H1 (cell line): ENCODE data around the gene SEH1L. TPM values are rescaled to one million over a fixed set of nuclear protein-coding genes. Genes with fewer than 3 reads are reported as not detected.

Experiments used
- CTCF ChIA-PET: fragments of 300-600 bp; sonication (Branson Sonifier 250); formaldehyde crosslinking; loops from one replicate; lab custom pipeline; 2021; ENCODE audit not compliant: partially characterized antibody; lab: Charles Lee
- POLR2A ChIA-PET: fragments of 300-600 bp; sonication (Branson Sonifier 250); formaldehyde crosslinking; loops from one replicate; lab custom pipeline; 2021; ENCODE audit warnings: inconsistent platforms; ENCODE audit not compliant: partially characterized antibody; lab: Charles Lee
- DNase-seq, 2 experiments: peaks; one replicate each; pipeline versions ENCODE4 v3.0.0 to v3.0.0-alpha.2; 2010 to 2022; ENCODE audit warnings: low spot score in 2 of 2, low read depth in 1 of 2, mixed read lengths in 1 of 2
- FAIRE-seq: peaks from 2 replicates; lab custom pipeline; 2011; peaks lifted over from hg19 to GRCh38; lab: Jason Lieb, UNC
- H2AFZ ChIP-seq: 2 replicates; pipeline ENCODE4 v1.8.1; 2012; ENCODE audit warnings: low read length, inconsistent platforms
- H2AK5ac ChIP-seq: 2 replicates; pipeline ENCODE4 v1.6.1; 2013; ENCODE audit warnings: low read depth, low read length
- H2BK120ac ChIP-seq: replicated peaks from 2 replicates; pipeline ENCODE3; 2013; ENCODE audit warnings: low read depth, low read length, inconsistent platforms
- H2BK12ac ChIP-seq: 2 replicates; pipeline ENCODE4 v1.6.1; 2013; ENCODE audit warnings: low read depth, low read length
- H2BK15ac ChIP-seq: 2 replicates; pipeline ENCODE4 v1.6.1; 2013; ENCODE audit warnings: low read length
- H2BK20ac ChIP-seq: 2 replicates; pipeline ENCODE4 v1.6.1; 2013; ENCODE audit warnings: low read length
- H2BK5ac ChIP-seq: 2 replicates; pipeline ENCODE4 v1.6.1; 2013; ENCODE audit warnings: low read depth, low read length
- H3K14ac ChIP-seq: 2 replicates; pipeline ENCODE4 v1.6.1; 2013; ENCODE audit warnings: inconsistent platforms; ENCODE audit not compliant: insufficient read length
- H3K18ac ChIP-seq: 2 replicates; pipeline ENCODE4 v1.6.1; 2013; ENCODE audit warnings: low read length; ENCODE audit errors: extremely low read depth
- H3K23ac ChIP-seq: 2 replicates; pipeline ENCODE4 v1.6.1; 2013; ENCODE audit warnings: inconsistent platforms; ENCODE audit not compliant: insufficient read length
- H3K23me2 ChIP-seq: 2 replicates; pipeline ENCODE4 v1.6.1; 2013; ENCODE audit warnings: low read depth, low read length
- H3K27ac ChIP-seq: 2 replicates; pipeline ENCODE4 v1.6.1; 2011; ENCODE audit warnings: low read depth, low read length, inconsistent platforms
- H3K27me3 ChIP-seq, 4 experiments: replicated peaks in 1 of 4; 1 replicate in 1 of 4; 2 replicates in 3 of 4; pipeline versions ENCODE4 v1.6.1 to v1.8.1; 2011 to 2013; ENCODE audit warnings: low read length in 3 of 4, mild to moderate bottlenecking in 3 of 4, inconsistent platforms in 2 of 4, mixed read lengths in 2 of 4, moderate library complexity in 1 of 4; ENCODE audit not compliant: control insufficient read depth in 3 of 4, insufficient read depth in 3 of 4; ENCODE audit errors: extremely low read depth in 1 of 4
- H3K36me3 ChIP-seq, 4 experiments: 2 replicates each; pipeline versions ENCODE4 v1.6.1 to v1.8.1; 2011 to 2013; ENCODE audit warnings: mild to moderate bottlenecking in 4 of 4, low read length in 3 of 4, moderate library complexity in 2 of 4, control low read depth in 1 of 4, inconsistent platforms in 1 of 4; ENCODE audit not compliant: insufficient read depth in 4 of 4, control insufficient read depth in 2 of 4
- H3K4ac ChIP-seq: replicated peaks from 2 replicates; pipeline ENCODE3; 2013; ENCODE audit warnings: low read length, low read depth, mixed read lengths, inconsistent platforms; ENCODE audit not compliant: insufficient read length
- H3K4me1 ChIP-seq, 4 experiments: replicated peaks in 1 of 4; 1 replicate in 1 of 4; 2 replicates in 3 of 4; pipeline versions ENCODE4 v1.6.1 to v1.8.1; 2011 to 2013; ENCODE audit warnings: low read length in 3 of 4, inconsistent platforms in 2 of 4, mixed read lengths in 1 of 4; ENCODE audit not compliant: insufficient read depth in 4 of 4, control insufficient read depth in 3 of 4
- H3K4me2 ChIP-seq, 2 experiments: 2 replicates each; pipeline versions ENCODE4 v1.6.1 to v1.8.1; 2011 to 2013; ENCODE audit warnings: low read depth in 2 of 2, low read length in 2 of 2, control low read depth in 1 of 2, inconsistent platforms in 1 of 2, mild to moderate bottlenecking in 1 of 2; ENCODE audit not compliant: insufficient read depth in 1 of 2
- H3K4me3 ChIP-seq, 4 experiments: fragments of 200-600, 300-600 bp in 1 of 4; sonication (generic), shearing (Covaris generic), sonication (Bioruptor Twin) in 1 of 4; 2 replicates each; pipeline versions ENCODE4 v1.5.1 to v1.8.1; 2011 to 2016; ENCODE audit warnings: low read length in 4 of 4, low read depth in 3 of 4, control low read depth in 2 of 4, inconsistent platforms in 2 of 4, mild to moderate bottlenecking in 2 of 4, mixed read lengths in 1 of 4, moderate library complexity in 1 of 4; ENCODE audit not compliant: insufficient read depth in 2 of 4; ENCODE audit errors: extremely low read depth in 1 of 4
- H3K56ac ChIP-seq: replicated peaks from 2 replicates; pipeline ENCODE3; 2013; ENCODE audit warnings: low read depth, mild to moderate bottlenecking, mixed read lengths, low read length, inconsistent platforms; ENCODE audit not compliant: insufficient read length
- H3K79me1 ChIP-seq: 2 replicates; pipeline ENCODE4 v1.6.1; 2013; ENCODE audit warnings: low read depth, low read length, control low read depth
- H3K79me2 ChIP-seq, 2 experiments: 2 replicates each; pipeline versions ENCODE4 v1.6.1 to v1.8.1; 2012 to 2013; ENCODE audit warnings: low read length in 2 of 2, mild to moderate bottlenecking in 2 of 2, inconsistent platforms in 1 of 2; ENCODE audit not compliant: insufficient read depth in 2 of 2, control insufficient read depth in 1 of 2
- H3K9ac ChIP-seq, 4 experiments: replicated peaks in 1 of 4; 1 replicate in 1 of 4; 2 replicates in 3 of 4; pipeline versions ENCODE4 v1.6.1 to v1.8.1; 2011 to 2013; ENCODE audit warnings: low read depth in 3 of 4, low read length in 3 of 4, control low read depth in 2 of 4, mild to moderate bottlenecking in 2 of 4, moderate library complexity in 2 of 4, inconsistent platforms in 1 of 4; ENCODE audit errors: extremely low read depth in 1 of 4
- H3K9me3 ChIP-seq, 2 experiments: 2 replicates each; pipeline versions ENCODE4 v1.6.1 to v1.8.1; 2012 to 2013; ENCODE audit warnings: mild to moderate bottlenecking in 2 of 2, moderate library complexity in 2 of 2, control low read depth in 1 of 2, inconsistent platforms in 1 of 2, low read depth in 1 of 2, low read length in 1 of 2, mixed read lengths in 1 of 2; ENCODE audit not compliant: insufficient read depth in 2 of 2
- H4K20me1 ChIP-seq, 2 experiments: replicated peaks in 1 of 2; 2 replicates each; pipeline versions ENCODE3 to v1.8.1; 2011 to 2013; ENCODE audit warnings: inconsistent platforms in 2 of 2, low read length in 2 of 2, mild to moderate bottlenecking in 1 of 2; ENCODE audit not compliant: insufficient read depth in 2 of 2, control insufficient read depth in 1 of 2
- H4K5ac ChIP-seq: 2 replicates; pipeline ENCODE4 v1.6.1; 2013; ENCODE audit warnings: low read length, low read depth, mixed read lengths, inconsistent platforms; ENCODE audit not compliant: insufficient read length
- H4K8ac ChIP-seq: 2 replicates; pipeline ENCODE4 v1.8.0; 2013; ENCODE audit warnings: mild to moderate bottlenecking, moderate library complexity, low read length, inconsistent platforms; ENCODE audit not compliant: insufficient read depth; ENCODE audit errors: extremely low read depth
- H4K91ac ChIP-seq: replicated peaks from 2 replicates; pipeline ENCODE3; 2013; ENCODE audit warnings: low read length, mixed read lengths, inconsistent platforms; ENCODE audit not compliant: insufficient read length
- CTCF ChIP-seq, 3 experiments: IDR thresholded peaks; 1 replicate in 2 of 3; 2 replicates in 1 of 3; pipeline versions ENCODE4 v1.5.1 to v1.6.1; 2011; ENCODE audit warnings: low read length in 3 of 3, mild to moderate bottlenecking in 3 of 3, inconsistent platforms in 2 of 3, low read depth in 1 of 3, moderate library complexity in 1 of 3; ENCODE audit not compliant: insufficient read depth in 1 of 3; ENCODE audit errors: control extremely low read depth in 1 of 3
- MAFK ChIP-seq: IDR thresholded peaks from 2 replicates; pipeline ENCODE4 v1.6.1; 2012; ENCODE audit warnings: low read depth, mild to moderate bottlenecking, improper control_type of control experiment, low read length
- RFX5 ChIP-seq: IDR thresholded peaks from 2 replicates; pipeline ENCODE4 v1.6.1; 2011; ENCODE audit warnings: low read depth, low read length, improper control_type of control experiment, borderline replicate concordance
- SIX5 ChIP-seq: IDR thresholded peaks from 2 replicates; pipeline ENCODE4 v1.6.1; 2011; ENCODE audit warnings: mild to moderate bottlenecking, low read depth, low read length
- SP1 ChIP-seq: IDR thresholded peaks from 2 replicates; pipeline ENCODE4 v1.6.1; 2011; ENCODE audit warnings: low read depth, low read length
- SP2 ChIP-seq: IDR thresholded peaks from 2 replicates; pipeline ENCODE4 v1.6.1; 2012; ENCODE audit warnings: mild to moderate bottlenecking, low read length, inconsistent platforms
- TCF12 ChIP-seq: IDR thresholded peaks from 2 replicates; pipeline ENCODE4 v1.6.1; 2011; ENCODE audit warnings: low read depth, mild to moderate bottlenecking, low read length
- WGBS, 2 experiments: shearing (Covaris generic) in 1 of 2; methylation state at CpG; one replicate each; pipeline versions ENCODE4 v1.1.6 to v1.1.7; 2013 to 2015; ENCODE audit warnings: low lambda C conversion rate in 2 of 2, mixed read lengths in 2 of 2, inconsistent platforms in 1 of 2, low coverage in 1 of 2, missing lambda C conversion rate in 1 of 2; ENCODE audit not compliant: insufficient replicate concordance in 2 of 2, insufficient coverage in 1 of 2, insufficient read length in 1 of 2; ENCODE audit errors: extremely low coverage in 1 of 2, missing lambda C conversion rate in 1 of 2; 5-methylcytosine and 5-hydroxymethylcytosine counted together
- polyA plus RNA-seq, 7 experiments: library from polyadenylated mRNA; depleted of rRNA in 3 of 7; stranded (reverse) in 5 of 7; unstranded in 2 of 7; fragments of >200 nt in 5 of 7; fragments of 200-250 nt in 2 of 7; gene quantifications; 1 replicate in 5 of 7; 2 replicates in 1 of 7; 4 replicates in 1 of 7; pipeline versions ENCODE4 v1.2.1 to v1.2.3, GENCODE V29; 2011 to 2013; ENCODE audit warnings: missing spikeins in 2 of 7, mixed read lengths in 2 of 7
- total RNA-seq: library from RNA; stranded (reverse); fragmentation: NEBNext Ultra II Directional; extraction: Animal tissue kit (Norgen Biotek cat#: 25700); gene quantifications from 2 replicates; pipeline ENCODE4 v1.2.1, GENCODE V29; 2021
- TF ChIP-seq, protein P1 (sequence below): IDR thresholded peaks from 2 replicates; pipeline ENCODE4 v1.6.1; 2012; ENCODE audit warnings: inconsistent platforms

Gene SEH1L
- total and polyA plus RNA-seq, 2 of the 8 experiments (the other 6 are each of a cell fraction or from before 2014, with no cell fraction given), result 41.7 to 96.7 TPM

DNA sequence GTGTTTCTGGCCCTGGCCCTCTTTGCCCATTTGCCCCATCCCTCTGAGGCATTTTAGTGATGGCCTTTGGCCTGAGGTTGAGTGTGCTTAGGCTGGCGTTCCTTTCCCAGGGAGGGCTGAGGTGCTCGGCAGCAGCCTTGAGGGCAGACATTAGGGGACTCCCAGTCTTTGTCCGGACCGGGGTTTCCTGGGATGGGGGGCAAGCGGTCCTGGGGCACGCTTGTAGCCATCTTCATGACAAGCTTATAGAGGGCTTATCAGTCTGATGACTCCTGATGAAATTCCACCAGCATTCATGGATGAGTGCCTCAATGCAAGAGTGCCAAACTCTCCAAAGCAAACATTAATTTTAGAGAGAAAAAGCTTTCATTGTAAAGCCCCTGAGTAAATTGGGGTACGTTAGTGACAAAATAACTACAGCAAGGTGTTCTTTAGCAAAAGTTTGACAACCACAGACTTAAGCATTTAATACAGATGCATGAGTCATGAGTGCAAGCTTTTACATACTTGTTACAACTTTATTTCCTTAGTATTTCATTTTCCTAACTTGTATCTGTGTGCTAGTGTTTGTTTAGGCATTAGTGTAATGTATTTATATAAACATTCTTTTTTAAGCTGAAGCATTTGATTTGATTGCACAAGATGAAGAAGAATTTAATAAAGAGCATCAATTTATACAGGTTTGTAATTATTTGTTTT, 89.0 kb downstream of the SEH1L start:
- Histone ChIP-seq H3K4me1 (no peaks in the 10 kb centered on the region), H3K4ac (no peak overlapping the region), H2BK12ac (no peak overlapping the region), H3K9ac (no peak overlapping the region), H4K91ac (no peak overlapping the region), H3K23ac (no peak overlapping the region), H3K4me2 (no peak overlapping the region), H2BK120ac (no peak overlapping the region), H3K27ac (no peak overlapping the region), H3K56ac (no peak overlapping the region), H3K79me2 (no peaks in the 10 kb centered on the region), H4K20me1 (peaks cover 0 to 2% of the 10 kb centered on the region in 2 experiments), H3K23me2 (no peaks in the 10 kb centered on the region), H2BK20ac (no peak overlapping the region), H2AK5ac (no peak overlapping the region), H3K36me3 (peaks cover 0 to 6% (median 3%) of the 10 kb centered on the region in 4 experiments; a peak in 3 of 8 replicates), H3K79me1 (no peaks in the 10 kb centered on the region), H2BK5ac (no peak overlapping the region), H3K27me3 (no peaks in the 10 kb centered on the region), H4K5ac (no peak overlapping the region), H2BK15ac (no peak overlapping the region), H3K14ac (no peak overlapping the region), H3K18ac (no peak overlapping the region), H3K4me3 (no peak overlapping the region), H3K9me3 (no peaks in the 10 kb centered on the region), H4K8ac (no peak overlapping the region), H2AFZ (no peak overlapping the region)
- DNase-seq (no peak), FAIRE-seq (no peak)
- WGBS, 2 experiments, result 85% methylated on average over 7 of the region's 7 CpGs; no CpG with 5 or more reads in 1 of the 2 experiments
- ChIA-PET CTCF (no interaction called here), POLR2A (no interaction called here)
- no peak for TF ChIP-seq TCF12
- TF ChIP-seq CTCF (IDR thresholded peaks at IDR 0.05; ENCODE audit: control extremely low read depth in 1 of 3, insufficient read depth in 1 of 3, low read depth in 1 of 3, low read length in 3 of 3), result no peak
- no peak for TF ChIP-seq SP1
- TF ChIP-seq RFX5, result no peak
- TF ChIP-seq, protein P1, sequence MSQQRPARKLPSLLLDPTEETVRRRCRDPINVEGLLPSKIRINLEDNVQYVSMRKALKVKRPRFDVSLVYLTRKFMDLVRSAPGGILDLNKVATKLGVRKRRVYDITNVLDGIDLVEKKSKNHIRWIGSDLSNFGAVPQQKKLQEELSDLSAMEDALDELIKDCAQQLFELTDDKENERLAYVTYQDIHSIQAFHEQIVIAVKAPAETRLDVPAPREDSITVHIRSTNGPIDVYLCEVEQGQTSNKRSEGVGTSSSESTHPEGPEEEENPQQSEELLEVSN, result no peak
- no peak for TF ChIP-seq SIX5
- no peak for TF ChIP-seq SP2
- no peak for TF ChIP-seq MAFK
